Limb (tissue), 2 donors: ENCODE measurements around the gene ARHGEF17.

Experiments
- DNase-seq, 2 donors: peaks; one replicate each; pipeline ENCODE4 v3.0.0-alpha.2; 2016; ENCODE audit errors: extremely low spot score in 2 of 2

ARHGEF17 gene

DNA sequence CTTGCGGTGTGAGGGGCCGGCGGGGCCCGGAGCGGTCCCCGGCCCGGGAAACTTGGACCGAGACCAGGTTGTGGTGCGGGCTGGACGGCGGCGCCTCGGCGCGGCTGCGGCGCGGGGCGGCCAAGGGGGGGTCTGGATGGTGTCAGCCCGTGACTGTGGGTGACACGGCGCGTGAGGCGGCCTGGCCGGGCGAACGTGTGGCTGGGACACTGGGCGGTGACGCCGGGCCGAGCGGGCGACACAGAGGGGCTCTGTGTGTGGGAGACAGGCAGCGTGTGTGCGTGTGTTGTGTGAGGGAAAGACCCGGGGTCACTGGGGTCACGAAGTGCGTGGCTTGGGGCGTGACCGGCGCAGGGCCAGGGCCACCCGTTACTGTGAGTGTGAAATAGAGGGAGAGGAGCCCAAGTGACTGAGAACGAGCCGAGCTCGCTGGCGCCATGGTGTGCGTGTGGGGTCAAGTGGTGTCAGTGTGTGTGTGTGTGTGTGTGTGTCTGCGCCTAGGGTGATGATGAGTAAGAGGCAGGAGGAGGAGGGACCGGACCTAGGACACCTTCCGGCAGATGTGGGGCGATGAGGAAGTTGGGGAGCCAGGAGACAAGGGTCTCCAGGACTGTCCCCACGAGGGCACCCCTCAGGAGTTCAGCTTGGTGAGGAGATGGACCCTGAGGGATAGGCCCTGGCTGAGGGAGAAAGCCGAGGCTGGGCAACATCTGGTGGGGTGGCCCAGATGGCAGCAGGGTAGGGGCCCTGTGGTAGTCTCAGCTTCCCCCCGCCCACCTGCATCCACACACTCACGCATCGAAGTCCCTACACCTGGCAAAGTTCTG lies 68.9 kb downstream of the ARHGEF17 start:
- DNase-seq, result no peak

DNA sequence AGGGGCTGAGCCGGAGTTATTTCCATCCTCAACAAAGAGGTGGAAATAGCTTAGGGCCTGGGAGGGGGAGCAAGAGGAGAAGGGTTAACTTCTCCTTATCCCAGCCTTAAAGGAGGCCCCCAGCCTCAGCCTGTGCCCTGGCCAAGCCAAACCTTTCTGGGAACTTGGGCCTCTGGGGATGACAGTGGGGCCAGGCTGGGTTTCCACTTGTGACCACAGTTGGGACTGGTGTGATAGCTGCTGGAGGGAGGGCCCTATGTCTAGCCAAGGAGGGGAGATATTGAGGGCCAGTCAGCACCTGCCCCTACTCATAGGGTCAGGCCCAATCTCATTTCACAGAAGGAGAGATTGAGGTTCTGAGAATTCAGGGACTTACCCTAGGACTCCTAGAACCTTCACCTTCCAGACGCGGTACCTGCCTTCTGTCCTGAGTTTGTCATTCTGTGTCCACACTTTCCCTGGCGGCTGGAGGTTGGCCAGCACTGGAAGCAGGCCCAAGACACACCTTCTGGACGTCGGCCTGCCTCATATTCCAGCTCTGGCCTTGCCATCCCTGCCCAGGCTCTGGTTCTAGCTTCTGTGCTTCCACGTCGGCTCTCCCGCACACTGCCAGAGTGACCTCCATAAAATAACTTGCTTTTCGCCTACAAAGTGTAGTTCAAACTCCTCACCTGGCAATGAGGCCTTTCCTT lies 71.3 kb downstream of the ARHGEF17 start:
- DNase-seq, result no peak

DNA sequence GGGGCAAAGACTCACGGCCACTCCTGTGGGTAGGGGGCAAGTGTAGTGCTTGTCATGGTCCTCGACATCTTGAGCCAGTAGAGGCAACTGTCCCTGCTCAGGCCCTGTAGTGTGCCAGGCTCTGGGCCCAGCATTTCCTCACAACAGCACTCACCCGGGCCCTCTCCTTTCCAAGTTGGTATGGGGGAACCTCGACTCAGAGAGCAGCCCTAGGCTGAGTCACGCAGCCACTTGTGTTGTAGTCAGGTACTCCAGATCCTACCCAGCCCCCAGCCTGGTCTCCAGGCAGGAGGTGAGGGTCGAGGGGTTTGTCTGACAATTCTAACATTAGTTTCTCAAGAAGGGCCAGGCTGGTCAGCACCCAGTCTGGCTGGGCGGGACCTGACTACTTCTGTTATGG lies 72.3 kb downstream of the ARHGEF17 start:
- no peak for DNase-seq

DNA sequence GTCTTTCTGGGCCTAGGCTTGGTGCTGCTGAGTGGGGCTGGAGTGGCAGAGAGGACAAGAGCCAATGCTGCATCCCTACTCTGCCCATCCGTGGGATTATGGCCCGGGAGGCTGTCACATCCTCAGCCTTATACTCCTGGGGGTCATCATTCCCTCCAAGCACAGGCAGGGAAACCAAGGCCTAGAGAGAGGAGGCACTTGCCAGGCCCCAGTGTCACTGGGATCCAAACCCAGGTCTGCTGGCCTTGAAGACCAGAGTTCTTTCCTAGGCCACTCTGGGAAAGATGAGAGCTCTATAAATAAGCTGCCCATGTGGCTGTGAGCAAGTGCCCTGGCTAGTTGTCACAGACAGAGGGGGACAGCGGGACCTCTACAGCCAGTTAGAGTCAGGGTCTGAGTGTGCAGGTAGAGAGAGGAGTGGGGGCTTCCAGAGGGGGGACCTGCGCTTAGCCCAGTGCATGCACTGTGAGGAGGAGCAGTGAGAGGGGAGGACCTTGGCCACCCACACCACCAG lies 72.9 kb downstream of the ARHGEF17 start:
- DNase-seq, result no peak

DNA sequence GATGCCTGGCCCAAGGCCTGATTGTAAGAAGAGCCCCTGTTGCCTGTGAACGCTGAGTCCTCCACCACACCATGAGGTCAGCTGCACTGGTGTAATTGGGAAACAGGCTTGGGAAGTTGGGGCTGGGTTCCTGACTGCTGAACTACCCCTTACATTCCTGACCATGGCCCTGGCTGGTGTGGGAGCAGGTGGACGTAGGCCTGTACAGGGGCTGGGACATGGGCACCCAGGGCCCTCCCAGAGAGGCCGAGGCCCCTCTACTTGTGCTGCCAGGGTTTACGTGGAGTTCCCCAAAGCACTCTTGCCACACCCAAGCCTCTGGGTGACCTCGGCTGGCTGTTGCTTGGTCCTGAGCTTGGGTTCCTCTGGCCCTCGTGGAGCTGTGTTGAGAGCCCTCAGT lies 73.5 kb downstream of the ARHGEF17 start:
- no peak for DNase-seq

DNA sequence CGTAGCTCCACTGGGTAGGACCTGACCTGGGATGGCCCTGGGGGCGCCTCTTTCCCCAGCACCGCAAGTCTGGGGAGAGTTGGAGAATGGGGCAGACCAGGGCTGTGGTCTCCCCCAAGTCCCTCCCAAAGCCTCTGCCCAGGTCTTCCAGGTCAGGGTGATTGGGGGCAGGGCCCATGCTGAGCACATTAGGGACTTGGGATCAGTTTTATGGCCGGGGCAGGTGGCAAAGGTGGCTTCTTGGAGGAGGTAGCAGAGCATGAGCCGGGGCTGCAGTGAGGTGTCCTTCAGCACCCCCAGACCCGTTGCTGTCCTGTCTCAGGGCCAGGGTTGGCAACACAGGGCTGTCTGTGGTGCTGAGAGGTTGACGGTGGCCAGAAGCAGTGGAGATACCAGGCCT lies 74.1 kb downstream of the ARHGEF17 start:
- DNase-seq, result no peak

DNA sequence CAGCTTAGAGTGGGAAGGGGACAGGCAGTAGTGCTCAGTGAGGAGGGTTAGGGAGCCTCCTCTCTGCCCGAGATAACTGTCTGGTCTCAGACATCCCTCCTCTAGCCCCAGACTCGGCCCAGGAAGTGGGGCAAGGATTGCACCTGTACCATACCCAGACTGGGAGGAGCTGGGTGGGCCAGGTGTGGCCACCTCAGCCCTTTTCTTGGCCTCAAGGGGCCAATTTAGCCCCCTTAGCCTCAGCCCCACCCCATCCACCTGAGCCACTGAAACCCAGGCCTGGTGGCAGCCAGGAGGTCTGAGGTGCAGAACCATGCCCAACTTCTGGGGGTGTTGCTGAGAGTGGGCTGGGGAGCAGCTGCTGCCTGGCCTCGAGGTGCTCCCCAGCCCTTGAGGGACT lies 74.7 kb downstream of the ARHGEF17 start:
- DNase-seq, result no peak

DNA sequence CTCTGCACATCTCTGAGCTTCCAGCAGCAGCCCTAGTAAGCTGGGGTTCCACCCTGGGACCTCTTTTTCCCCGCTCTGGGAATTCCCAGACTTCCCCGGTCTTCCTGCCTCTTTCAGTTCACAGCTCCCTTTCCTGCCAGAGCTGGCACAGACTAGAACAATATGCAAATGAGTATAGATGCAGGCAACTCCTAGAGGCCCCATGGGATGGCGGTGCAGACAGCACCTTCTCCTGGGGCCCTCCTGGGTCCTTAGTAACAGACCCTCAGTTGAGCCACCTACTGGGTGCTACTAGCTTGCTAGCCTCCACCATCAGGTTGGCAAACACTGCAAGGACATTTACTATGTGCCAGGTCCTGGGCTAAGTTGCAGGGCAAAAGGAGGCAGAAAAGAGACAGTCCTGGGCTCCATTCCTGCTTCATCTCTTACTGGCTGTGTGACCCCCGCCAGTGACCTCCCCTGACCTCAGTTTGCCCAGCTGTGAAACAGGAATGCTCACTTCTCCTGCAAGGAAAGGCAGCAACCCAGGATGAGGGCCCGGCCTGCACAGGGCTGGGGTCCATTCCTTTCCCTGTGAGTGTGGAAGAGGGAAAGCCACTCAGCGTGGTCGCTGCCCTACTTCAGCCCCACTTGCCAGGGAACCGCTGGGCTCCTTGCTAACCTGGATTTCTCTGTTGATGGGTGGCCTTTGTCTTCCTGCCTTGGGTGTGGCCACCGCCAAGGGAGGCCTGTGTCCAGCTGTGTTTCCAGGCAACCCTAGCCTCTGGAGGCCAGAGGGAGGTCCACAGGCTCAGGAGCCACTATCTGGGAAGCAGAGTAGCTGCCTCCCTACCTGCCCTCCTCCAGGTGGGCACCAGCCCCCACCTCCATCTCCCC lies 75.4 kb downstream of the ARHGEF17 start:
- DNase-seq, result no peak

DNA sequence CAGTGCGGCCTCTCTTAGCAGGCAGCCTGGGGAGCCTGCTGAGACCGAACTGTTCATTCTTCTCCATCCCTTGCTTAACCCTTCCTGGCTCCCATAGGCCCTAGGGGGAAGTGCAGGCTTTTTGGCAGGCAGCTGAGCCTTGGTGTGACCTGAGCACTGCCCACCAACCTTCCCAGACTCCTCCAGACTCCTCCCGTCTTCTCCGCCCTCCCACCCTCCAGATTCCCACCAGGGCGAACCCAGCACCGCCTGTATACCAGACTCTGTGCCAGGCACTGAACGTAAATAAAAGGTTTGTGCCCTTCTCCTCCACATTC lies 76.0 kb downstream of the ARHGEF17 start:
- DNase-seq, result no peak

DNA sequence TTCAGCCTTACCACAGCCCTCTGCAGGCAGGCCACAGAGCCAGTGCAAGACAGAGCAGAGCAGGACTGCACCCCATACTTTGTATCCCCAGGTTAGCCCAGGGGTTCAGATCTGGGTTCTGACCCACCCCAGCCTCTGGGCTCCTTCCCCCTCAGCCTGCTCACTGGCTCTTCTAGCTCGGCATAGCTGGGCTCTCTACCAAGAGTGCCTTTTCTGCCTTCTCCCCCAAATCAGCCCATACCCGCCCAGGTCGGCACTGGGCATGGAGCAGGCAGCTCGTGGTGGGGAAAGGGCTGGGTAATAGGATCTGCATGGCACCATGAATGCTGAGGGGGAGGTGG lies 76.4 kb downstream of the ARHGEF17 start:
- DNase-seq, result no peak

DNA sequence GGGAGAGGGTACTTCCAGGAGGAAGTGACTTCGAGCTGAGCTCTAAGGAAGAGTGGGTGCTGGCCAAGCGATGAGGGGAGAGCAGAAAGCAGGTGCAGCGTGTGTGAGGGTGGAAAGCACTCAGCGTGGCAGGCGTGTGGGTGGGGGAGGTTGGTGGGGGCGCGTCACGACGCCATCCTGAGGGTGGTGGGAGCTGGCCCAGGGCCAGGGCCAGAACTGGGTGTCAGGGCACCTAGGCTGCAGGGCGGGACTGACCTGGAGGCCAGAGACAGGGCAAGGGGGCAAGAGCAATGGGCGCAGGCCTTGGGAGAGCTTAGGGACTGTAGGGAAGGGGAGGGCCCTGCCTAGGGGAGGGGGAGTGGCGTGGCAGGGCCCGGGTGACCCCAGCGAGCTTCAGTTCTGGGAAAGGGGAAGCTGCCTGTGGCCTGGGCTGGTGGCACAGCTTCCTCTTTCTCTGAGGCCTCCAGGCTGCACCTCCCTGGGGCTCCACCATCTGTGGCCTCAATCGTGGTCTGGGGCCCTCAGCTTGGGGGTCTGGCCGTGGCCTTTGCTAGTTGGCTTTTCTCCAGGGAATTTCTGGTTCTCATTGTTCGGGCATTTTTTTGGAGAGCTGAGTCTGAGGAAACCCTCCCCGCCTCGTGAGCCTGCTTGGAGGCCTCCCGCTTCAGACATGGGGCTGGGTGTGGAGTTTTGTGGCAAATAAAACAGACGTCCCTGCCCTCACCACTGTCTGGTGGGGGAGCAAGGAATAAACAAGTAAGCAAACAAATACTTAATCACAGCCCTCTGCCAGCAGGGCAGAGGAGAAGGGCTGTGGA lies 77.0 kb downstream of the ARHGEF17 start:
- DNase-seq, result no peak

DNA sequence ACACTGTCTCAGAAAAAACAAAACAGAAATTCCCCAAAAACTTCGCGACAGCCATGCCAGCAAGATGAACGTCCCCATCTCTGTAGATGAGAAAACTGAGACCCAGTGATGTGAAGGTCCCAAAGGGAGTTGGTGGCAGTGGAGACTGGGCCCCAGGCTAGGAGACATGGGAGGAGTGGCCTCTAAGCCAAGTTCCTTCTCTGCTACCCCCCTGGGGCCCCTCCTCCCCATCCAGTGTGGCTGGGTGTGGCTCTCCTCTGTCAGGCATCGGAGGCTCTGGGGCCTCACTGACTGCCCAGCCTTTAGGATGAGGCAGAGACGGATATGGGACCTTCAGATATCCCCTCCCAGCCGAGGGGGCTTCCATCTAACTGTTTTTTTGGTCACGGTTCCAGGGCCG lies 77.9 kb downstream of the ARHGEF17 start:
- DNase-seq, result no peak

DNA sequence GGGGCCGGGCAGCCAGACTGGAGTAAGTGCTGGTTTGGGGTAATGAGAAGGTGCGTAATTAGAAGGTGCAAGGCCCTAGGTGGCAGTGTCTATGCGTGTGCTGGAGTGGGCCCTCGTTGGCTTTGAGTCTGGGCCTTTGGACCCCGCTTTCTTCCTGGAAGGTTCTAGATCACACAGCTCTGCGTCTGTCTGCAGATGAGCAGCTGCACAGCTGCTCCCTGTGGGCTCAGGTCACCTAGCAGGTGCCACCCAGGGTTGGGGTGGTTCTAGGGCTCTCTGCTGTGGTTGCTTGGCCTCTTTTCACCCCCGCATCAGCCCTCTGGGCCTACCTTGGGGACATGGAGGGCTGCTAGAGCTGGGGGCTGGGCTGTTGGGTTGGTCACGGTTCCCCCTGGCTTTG lies 78.5 kb downstream of the ARHGEF17 start:
- DNase-seq, result no peak

DNA sequence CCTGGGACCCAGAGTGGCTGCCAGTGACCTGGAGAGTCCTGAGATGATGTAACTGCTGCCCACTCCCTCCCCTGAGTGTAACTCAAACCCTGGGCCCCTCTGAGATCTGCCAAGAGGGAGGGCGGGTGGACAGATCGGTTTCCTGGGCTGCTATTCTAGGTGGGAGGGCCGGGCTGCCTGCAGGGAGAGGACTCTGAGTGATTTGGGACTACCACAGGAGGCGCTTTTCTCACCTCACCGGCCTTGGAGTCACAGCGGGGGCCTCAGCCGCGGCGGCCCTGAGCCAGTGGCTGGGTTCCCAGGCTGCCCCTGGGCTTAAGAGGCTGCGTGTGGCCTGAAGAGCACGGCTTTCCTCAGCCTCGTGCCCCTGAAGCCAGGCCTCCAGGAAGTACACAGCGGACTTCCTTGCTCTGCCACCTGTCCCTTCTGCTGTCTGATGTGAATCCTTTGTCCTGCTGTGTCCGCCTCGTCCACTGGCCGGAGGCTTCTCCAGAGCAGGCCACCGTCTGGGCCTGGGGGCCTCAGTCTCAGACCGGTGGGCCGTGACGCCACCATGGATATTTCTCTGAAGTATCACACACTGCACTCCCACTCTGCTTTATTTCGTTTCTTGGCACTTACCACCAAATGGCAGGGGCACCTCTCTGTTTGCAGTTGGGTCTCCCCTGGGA lies 79.7 kb downstream of the ARHGEF17 start:
- no peak for DNase-seq

DNA sequence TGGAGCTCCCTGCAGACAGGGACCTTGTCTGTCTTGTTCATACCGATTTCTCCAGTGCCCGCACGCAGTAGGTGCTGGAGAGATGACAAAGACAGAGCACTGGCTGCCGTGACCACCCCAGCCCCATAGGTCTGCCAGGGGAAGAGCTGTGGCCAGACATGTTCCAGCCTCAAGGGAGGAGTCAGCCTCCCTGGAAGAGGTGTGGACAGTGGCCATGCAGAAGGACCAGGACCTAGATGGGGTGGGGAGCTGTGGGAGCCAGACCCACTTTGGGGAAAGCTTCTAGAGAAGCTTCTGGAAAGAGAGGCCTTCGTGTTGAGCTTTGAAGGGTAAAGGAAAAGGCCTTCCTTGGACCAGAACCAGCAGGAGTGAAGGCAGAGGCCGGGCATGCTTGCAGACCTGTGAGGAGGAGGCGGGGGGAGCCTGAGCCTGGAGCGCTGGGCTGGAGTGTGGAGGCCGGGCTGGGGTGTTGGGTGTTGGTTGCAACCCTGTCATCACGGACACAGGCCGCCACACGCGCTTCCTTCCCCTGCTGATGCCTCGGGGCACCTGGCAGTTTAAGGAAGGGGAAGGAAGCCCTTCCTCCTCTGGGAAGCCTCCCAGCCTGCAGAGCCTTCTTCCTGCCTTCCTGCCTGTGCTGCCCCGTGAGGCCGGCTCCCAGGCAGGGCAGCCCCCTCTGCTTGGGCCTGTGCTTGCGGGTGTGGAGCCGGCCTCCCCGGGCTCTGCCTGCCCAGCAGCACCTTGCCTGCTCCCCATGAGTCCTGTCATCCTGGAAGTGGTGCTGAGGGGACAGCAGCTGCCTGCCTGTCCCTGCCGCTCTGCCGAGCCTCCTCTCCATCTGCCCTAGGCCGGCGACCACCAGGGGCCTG lies 80.4 kb downstream of the ARHGEF17 start:
- DNase-seq, result no peak

DNA sequence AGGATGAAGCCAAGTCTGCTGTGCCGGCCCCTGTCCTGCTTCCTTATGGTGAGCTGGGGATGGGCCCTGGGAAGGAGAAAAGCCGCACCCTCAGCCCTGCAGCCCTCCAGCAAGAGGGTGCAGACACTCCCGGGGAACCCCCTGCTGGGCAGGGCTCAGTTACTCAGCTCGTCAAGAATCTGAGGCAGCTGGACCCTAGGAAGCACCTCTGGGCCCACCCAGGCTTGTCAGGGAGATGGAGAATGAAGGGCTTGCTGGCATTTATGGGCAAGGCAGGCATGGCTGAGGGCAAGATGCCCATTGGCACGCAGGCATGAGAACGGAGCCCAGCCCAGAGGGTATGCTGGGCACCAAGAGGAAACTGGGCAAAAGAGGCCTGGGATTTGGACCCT lies 81.1 kb downstream of the ARHGEF17 start:
- no peak for DNase-seq

DNA sequence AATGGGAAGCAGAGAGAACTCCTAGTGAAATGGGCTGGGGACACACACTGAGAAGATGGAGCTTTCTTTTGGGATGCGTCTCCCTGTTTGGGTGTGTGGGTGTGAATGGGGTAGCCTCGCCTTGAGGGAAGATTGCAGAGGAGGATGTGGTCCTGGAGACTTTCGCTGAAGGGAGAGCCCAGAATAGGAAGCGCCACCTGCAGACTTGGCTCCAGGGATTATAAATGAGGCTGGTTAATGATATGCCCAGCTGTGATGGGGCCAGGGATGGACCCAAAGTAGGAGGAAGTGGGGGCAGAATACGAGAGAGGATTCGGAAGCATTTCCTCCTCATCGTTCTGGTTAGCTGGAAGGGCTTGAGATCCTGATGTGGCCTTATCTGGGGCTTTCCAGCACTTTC lies 81.8 kb downstream of the ARHGEF17 start:
- no peak for DNase-seq

DNA sequence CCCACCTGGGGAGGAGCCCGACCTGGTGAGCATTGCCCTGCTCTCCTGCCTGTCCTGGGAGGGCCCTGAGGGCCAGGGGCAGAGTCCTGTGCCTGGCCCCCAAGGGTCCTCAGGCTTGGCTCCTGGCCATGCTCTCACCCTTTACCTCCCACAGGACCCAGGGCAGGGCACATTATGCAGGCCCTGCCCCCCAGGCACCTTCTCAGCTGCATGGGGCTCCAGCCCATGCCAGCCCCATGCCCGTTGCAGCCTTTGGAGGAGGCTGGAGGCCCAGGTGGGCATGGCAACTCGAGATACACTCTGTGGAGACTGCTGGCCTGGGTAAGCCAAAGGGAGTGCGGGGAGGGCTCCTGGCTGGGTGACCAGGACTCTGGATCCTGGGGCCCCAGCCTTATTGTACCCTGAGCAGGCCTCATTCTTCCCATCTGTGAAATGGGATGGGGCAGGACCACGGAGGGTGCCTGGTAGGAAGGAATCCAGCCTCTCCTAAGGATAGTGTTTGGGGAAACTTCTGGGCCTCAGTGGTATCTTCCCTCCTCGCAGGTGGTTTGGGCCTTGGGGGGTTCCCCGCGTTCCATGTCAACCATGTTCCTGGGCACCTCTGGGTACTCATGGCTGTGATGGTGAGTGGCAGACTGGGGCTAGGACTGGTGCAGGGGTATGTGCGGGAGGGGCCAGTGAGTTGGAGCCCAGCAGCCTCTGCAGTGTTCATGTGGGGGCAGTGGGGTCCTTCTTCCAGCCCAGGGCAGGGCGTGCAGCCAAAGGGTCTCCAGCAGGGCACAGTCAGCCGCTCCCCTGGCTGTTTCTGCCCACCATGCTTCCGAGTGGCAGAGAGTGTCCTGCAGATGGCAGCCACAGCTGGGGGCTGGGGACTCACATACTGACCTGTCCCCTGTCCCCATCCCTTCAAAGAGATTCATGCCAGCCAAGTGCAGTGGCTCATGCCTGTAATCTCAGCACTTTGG lies 82.8 kb downstream of the ARHGEF17 start:
- no peak for DNase-seq

DNA sequence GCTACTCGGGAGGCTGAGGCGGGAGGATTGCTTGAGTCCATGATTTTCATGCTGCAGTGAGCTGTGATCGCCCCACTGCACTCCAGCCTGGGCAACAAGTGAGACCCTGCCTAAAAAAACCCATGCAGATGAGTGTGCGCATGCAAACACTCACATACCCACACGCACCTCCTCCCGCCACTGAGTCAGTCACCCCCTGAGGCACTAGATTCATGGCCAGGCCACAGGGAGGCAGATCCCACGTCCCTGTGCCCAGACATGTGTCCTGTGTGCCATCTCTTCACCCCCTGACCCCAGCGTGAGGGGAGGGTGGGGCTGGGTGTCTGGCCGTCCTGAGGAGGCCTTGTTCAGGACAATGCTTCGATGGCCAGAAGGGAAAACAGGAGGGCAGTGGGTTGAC lies 83.6 kb downstream of the ARHGEF17 start:
- no peak for DNase-seq
